Fibroblast of gingiva (primary cell): ENCODE results near the gene AGGF1.
"Not testable (repeated sequence)": the region's sequence is repeated elsewhere in the genome, so short reads cannot be mapped to it uniquely, and the experiment has no call there.

Experiments
- DNase-seq: peaks from one replicate; pipeline ENCODE4 v3.0.0-alpha.2; 2011; ENCODE audit warnings: low read depth

The AGGF1 gene

GRCh38 chr5:77086368-77086688, 56.1 kb downstream of the AGGF1 start:
- no peak for DNase-seq

- DNase-seq, result peak; percentile 85
These were observed 56.7 kb downstream of the AGGF1 start, which contains the start of gene ZBED3 for GRCh38 chr5:77086689-77087483. Gene ZBED3, minus strand, starts transcription at chr5:77087285. Its CDS starts 9,407 bp downstream, at chr5:77077878.

DNA sequence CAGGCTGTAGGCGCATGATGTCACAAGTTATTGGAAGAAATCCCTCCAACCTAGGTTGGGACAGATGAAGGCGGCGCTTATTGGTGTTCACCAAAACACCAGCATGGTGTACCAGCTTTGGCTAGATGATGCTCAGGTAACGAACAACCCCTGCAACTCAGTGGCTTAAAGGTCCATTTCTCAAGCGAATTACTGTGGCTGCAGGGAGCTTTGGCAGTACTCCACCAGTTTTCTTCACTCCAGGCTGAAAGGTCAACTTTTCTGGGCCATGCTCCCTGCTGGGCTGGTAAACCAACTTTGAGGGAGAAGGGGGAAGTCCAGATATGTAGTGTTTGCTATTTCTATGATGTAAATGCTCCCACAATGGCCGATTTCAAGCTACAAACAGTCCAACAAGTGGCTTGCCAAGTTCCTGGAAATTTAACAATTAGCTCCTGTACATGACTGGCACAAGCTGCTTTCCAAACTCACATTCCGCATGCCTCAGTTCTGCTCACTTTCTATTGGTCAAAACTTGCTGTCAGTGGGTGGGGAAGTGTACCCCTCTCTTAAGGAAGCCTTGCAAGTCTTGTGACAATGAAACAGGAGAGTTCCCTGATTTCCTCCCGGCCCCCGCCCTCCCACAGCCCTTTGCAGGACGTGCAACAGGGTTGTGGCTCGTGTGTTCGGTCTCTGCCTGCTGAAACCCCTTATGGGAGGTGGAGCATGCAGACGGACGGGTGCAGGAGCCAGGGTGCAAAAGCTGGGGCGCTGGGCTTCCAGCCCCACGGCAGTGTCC, 57.5 kb downstream of the AGGF1 start:
- peak; percentile 82 for DNase-seq

DNA sequence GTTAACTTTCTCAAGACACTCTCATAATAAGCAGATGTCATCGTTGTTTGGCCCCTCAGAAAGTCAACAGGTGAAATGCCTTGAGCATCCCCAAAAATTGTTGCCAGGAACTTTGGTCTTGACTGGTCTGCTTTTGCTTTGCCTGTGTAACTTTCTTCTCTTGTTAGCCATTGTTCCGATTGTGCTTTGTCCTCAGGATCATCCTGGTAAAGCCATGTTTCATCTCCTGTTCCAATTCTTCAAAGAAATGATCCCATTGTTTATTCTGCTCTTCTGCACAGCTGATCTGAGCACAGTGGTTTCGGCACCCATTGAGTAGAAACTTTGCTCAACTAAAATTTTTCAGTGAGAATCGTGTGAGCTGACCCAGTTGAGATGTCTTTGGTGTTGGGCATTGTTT, 65.0 kb downstream of the AGGF1 start:
- no peak for DNase-seq

- peak; percentile 42 for DNase-seq
These were observed 71.1 kb downstream of the AGGF1 start for GRCh38 chr5:77101298-77101697.

DNA sequence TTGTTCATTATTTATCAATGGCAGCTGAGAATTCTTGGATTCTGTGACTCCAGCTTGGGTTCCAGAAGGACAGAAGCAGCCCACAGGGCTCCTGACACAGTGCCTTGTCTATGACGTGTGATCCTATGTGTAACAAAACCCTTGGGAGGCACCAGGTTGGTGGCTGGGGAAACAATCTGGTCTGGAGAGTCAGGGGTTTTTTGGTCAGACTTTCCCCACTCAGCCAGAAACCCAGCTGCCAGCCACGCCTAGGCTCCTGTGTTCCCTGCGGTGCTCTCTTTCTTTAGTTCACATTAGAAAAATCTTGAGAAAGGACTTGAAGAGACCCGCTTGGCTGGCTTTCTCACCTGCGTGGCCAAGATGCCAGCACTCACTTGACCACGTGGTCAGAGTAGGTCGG, 72.3 kb downstream of the AGGF1 start:
- DNase-seq, result no peak

- peak; percentile 10 for DNase-seq
These were observed 73.3 kb downstream of the AGGF1 start for GRCh38 chr5:77103457-77103856.

DNA sequence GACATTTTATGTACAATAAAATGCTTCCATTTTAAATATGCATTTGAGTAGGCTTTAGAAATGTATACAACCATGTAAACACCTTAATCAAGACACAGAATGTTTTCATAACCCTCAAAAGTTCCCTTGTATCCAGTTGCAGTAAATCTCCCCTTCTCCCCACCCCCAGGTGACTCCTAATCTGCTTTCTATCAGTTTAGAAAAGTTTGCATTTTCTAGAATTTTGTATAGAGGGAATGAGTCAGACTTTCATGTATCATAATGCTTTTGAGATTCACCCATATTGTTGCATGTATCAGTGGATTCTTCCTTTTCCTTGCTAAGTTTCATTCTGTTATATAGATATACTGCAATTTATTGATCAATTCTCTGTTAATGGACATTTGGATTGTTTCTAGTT, 74.6 kb downstream of the AGGF1 start:
- DNase-seq, result no peak

DNA sequence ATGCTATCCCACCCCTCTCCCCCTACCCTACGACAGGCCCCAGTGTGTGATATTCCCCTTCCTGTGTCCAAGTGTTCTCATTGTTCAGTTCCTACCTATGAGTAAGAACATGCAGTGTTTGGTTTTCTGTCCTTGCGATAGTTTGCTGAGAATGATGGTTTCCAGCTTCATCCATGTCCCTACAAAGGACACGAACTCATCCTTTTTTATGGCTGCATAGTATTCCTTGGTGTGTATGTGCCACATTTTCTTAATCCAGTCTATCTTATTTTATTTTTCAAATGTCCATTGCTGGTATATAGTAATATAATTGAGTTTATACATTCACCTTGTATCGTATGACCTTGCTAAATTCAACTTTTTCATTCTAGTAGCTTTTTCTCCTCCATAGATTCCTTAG, 76.8 kb downstream of the AGGF1 start:
- not testable (repeated sequence) for DNase-seq
